Tibial nerve (tissue), 4 donors: ENCODE measurements around the gene ITGB7. TPM values are rescaled to one million over a fixed set of nuclear protein-coding genes. Genes with fewer than 3 reads are reported as not detected.

Source experiments
- DNase-seq, 2 donors: peaks; one replicate each; pipeline ENCODE4 v3.0.0-alpha.2; 2019; ENCODE audit warnings: low spot score in 2 of 2
- H3K27ac ChIP-seq, 4 donors: fragments of 200-600 bp; sonication (generic) in 3 of 4; one replicate each; pipeline ENCODE4 v1.5.1; 2017 to 2019; ENCODE audit warnings: mild to moderate bottlenecking in 1 of 4
- H3K27me3 ChIP-seq, 2 donors: fragments of 200-600 bp; sonication (generic) in 1 of 2; one replicate each; pipeline versions ENCODE4 v1.5.1 to v1.6.0; 2017 to 2019
- H3K36me3 ChIP-seq, 3 donors: fragments of 200-600 bp; sonication (generic); one replicate each; pipeline ENCODE4 v1.5.1; 2018 to 2019
- H3K4me1 ChIP-seq, 4 donors: fragments of 200-600 bp; sonication (generic) in 3 of 4; one replicate each; pipeline ENCODE4 v1.5.1; 2017 to 2019
- H3K4me3 ChIP-seq, 4 donors: fragments of 200-600 bp; sonication (generic) in 3 of 4; one replicate each; pipeline ENCODE4 v1.5.1; 2017 to 2019; ENCODE audit warnings: mild to moderate bottlenecking in 1 of 4, moderate library complexity in 1 of 4
- H3K9me3 ChIP-seq, 4 donors: fragments of 200-600 bp; sonication (generic) in 3 of 4; one replicate each; pipeline ENCODE4 v1.5.1; 2017 to 2019
- CTCF ChIP-seq, 5 experiments: fragments of 200-600 bp in 3 of 5; fragments of 450-650 bp in 2 of 5; sonication (generic) in 3 of 5; IDR thresholded peaks; one replicate each; pipeline ENCODE4 v1.5.1; 2016 to 2019; ENCODE audit warnings: antibody characterized with exemption in 5 of 5, mild to moderate bottlenecking in 3 of 5, moderate library complexity in 2 of 5
- EP300 ChIP-seq, 2 donors: sonication (generic); formaldehyde crosslinking; IDR thresholded peaks; one replicate each; pipeline ENCODE4 v1.6.1; 2017; ENCODE audit warnings: antibody characterized with exemption in 2 of 2, mild to moderate bottlenecking in 1 of 2
- POLR2A ChIP-seq, 2 donors: fragments of 450-650 bp; IDR thresholded peaks; one replicate each; pipeline ENCODE4 v1.6.1; 2017; ENCODE audit warnings: antibody characterized with exemption in 2 of 2, mild to moderate bottlenecking in 2 of 2, moderate library complexity in 2 of 2
- WGBS, 2 donors: methylation state at CpG; one replicate each; pipeline ENCODE4 v1.1.5; 2018; 5-methylcytosine and 5-hydroxymethylcytosine counted together
- total RNA-seq, 4 donors: library from RNA; depleted of rRNA; stranded (reverse); fragments of >200 nt; gene quantifications; one replicate each; pipeline ENCODE4 v1.1.0, GENCODE V29; 2016

ITGB7 gene
- total RNA-seq, 4 donors from 2014 or later: 3.6 to 15.1 (median 8.9) TPM

- Histone ChIP-seq H3K9me3 (no peaks in the 10 kb centered on the region), H3K27me3 (no peaks in the 10 kb centered on the region), H3K4me1 (peaks cover 0 to 21% (median 2%) of the 10 kb centered on the region in 4 donors), H3K36me3 (peaks cover 0 to 64% (median 14%) of the 10 kb centered on the region in 3 donors), H3K4me3 (no peak overlapping the region), H3K27ac (no peak overlapping the region)
- WGBS, 2 donors: 83 to 87% methylated on average over 11 of the region's 11 CpGs
- TF ChIP-seq CTCF (IDR thresholded peaks at IDR 0.05) (no peak), POLR2A (IDR thresholded peaks at IDR 0.05) (no peak), EP300 (IDR thresholded peaks at IDR 0.05) (no peak)
- DNase-seq: no peak
Measured at GRCh38 chr12:53191096-53191884, 15.8 kb downstream of the ITGB7 start.

DNA sequence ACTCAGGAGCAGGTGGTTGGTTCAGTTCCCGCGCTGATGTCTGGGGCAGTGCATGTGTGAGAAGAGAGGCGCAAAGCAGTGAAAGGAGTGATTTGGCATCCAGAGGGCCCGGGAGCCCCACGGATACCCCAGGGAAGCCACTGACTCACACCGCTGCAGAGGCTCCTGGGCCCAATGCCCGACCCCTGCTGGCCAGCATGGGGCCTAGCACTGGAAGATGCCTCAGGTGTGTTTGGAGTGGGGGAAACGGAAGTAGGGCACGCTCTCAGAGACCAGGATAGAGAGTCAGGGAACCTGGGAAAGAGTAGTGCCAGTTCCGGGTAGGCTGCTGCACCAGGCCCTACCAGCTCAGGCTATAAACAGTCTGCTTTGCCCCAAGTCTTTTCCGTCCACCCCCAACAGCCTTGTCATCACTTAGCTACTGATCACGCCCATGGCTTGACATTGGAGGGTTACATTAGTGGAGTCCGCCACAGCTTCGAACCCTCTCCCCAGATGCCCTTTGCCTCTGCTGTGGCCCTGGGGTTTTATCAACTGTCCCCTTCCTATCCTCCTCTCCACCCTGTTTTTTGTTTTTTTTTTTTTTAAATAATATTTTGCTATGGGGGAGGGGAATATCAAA, 16.8 kb downstream of the ITGB7 start:
- peaks cover 0 to 75% (median 16%) of the 10 kb centered on the region in 3 donors for H3K36me3 ChIP-seq
- H3K4me1 ChIP-seq: peaks cover 0 to 27% (median 2%) of the 10 kb centered on the region in 4 donors
- peak in 1 of 2 donors; percentile 50 for DNase-seq
- H3K4me3 ChIP-seq: no peak overlapping the region
- TF ChIP-seq CTCF (IDR thresholded peaks at IDR 0.05): peak; percentile 59 to 72 (median 63)
- no peak for TF ChIP-seq EP300 (IDR thresholded peaks at IDR 0.05)
- H3K27me3 ChIP-seq: no peaks in the 10 kb centered on the region
- H3K9me3 ChIP-seq: no peaks in the 10 kb centered on the region
- H3K27ac ChIP-seq: peak overlapping the region in 1 of 4 donors; percentile 11
- WGBS, 2 donors: 44 to 50% methylated on average over 12 to 14 of the region's 14 CpGs

GRCh38 chr12:53187145-53187899, 19.7 kb downstream of the ITGB7 start:
- no peak for DNase-seq
- Histone ChIP-seq H3K9me3 (no peaks in the 10 kb centered on the region), H3K27ac (no peak overlapping the region), H3K27me3 (no peaks in the 10 kb centered on the region), H3K4me1 (peaks cover 0 to 56% (median 14%) of the 10 kb centered on the region in 4 donors), H3K4me3 (no peak overlapping the region), H3K36me3 (peaks cover 0 to 91% (median 16%) of the 10 kb centered on the region in 3 donors)
- TF ChIP-seq POLR2A (IDR thresholded peaks at IDR 0.05): no peak
- no peak for TF ChIP-seq CTCF (IDR thresholded peaks at IDR 0.05)
- TF ChIP-seq EP300 (IDR thresholded peaks at IDR 0.05): no peak
- WGBS, 2 donors: 81 to 82% methylated on average over 15 of the region's 15 CpGs

DNA sequence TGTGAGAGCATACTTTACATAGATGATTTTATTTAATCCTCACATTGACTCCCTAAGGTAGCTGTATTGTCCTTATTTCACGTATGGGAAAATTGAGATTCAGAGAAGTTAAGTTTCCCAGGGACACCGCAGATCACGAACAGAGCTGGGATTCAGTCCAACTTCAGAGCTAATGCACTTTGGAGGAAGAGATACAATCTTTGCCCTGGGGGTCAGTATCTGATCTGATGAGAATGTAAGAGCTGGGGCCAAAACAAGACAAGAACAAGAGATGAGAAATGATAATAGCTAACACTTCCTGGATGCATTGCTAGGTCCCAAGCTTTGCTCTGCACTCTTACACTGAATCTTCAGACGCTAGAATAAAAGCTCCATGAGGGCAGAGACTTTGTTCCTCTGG, 20.3 kb downstream of the ITGB7 start:
- WGBS, 2 donors: 74 to 84% methylated on average over 4 of the region's 4 CpGs
- H3K36me3 ChIP-seq: peaks cover 0 to 91% (median 16%) of the 10 kb centered on the region in 3 donors
- peaks cover 0 to 61% (median 20%) of the 10 kb centered on the region in 4 donors for H3K4me1 ChIP-seq
- H3K9me3 ChIP-seq: no peaks in the 10 kb centered on the region
- TF ChIP-seq EP300 (IDR thresholded peaks at IDR 0.05): no peak
- TF ChIP-seq CTCF (IDR thresholded peaks at IDR 0.05): no peak
- TF ChIP-seq POLR2A (IDR thresholded peaks at IDR 0.05): no peak
- no peaks in the 10 kb centered on the region for H3K27me3 ChIP-seq
- H3K4me3 ChIP-seq: no peak overlapping the region
- no peak for DNase-seq
- no peak overlapping the region for H3K27ac ChIP-seq
